GM18520 (cell line): Measurements from ENCODE around the gene TCEAL1.

ENCODE experiments used
- ATAC-seq: cut with Tn5 transposase; IDR thresholded peaks from one replicate; pipeline ENCODE4 v1.9.1; 2021; ENCODE audit not compliant: unreplicated experiment

The TCEAL1 gene

DNA sequence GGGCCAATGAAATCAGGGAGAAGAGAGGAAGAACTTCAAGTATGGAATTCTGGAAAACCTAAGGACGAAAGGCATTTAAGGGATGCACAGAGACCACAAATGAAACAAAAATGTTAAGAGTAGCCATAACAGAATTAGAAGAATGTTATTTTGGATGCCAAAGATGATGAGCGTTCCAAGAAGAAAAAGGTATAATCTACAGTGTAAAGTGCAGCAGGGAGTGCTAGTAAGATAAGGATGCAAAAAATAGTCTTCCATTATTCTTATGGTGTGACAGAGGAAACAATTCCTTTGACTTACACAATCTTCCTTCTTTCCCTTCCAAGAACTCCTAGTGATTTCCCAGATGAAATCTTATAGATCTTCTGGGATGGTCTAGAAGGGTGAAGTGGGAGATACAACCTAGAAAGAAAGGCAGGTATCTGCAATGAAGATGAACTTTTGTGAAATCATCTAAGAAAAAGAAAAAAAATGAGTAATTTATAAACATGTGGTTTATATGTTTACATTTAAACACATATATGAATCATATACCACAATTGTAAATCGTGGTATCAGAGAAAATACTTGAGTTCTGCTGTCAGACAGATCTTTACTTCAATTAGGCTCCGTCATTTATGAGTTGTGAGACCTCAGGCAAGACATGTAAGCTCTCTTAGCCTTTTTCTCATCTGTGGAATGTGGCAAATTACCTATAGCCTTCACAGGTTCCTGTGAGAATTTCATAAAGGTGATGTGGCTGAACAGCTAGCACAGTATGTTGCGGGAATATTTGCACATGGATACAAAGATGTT lies 49.6 kb downstream of the TCEAL1 start:
- no peak for ATAC-seq
